ENCODE data around the gene DHX58. TPM values are rescaled to one million over a fixed set of nuclear protein-coding genes. Genes with fewer than 3 reads are reported as not detected.

Gene DHX58
- total RNA-seq, 1 experiment from 2014 or later = 9.7 TPM

DNA sequence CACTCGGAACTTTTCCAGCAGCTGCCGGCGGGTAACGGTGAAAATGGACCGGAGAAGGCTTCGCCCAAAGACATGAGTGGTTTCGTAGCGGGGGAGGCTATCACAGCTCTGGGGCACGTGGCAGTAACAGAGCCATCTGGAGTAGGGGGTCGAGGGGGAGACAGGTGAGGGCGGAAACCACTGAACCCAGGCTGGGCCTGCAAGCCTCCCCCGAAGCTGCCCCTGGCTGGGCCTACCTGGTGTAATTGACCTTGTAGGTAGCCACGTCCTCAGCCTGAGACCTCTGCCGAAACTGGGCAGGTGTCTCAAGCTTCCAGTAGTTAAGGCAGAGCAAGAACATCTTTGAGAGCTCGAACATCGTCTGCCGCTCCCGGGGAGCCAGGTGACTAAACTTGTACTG, 6.8 kb upstream of the DHX58 start:
- ATAC-seq = no peak
- H3K4me1 ChIP-seq (ENCODE audit: control insufficient read depth, insufficient read depth, low read length) = peaks cover 7% of the 10 kb centered on the region; the same call in 1 of the 2 replicates
- H3K36me3 ChIP-seq (ENCODE audit: control insufficient read depth, insufficient read depth, low read length) = no peaks in the 10 kb centered on the region
- in situ Hi-C loops (cut with HindIII; ENCODE audit: low pct_unique_long_range_greater_than_20kb, low sequenced_read_pairs) = no loop called here
- intact Hi-C loops (cut with micrococcal nuclease; ENCODE audit: unreplicated experiment) = no loop called here
- no peak overlapping the region for H3K27ac ChIP-seq (ENCODE audit: low read length)
- H3K4me3 ChIP-seq (ENCODE audit: low read depth in 2 of 2, low read length in 2 of 2) = no peak overlapping the region
- no peaks in the 10 kb centered on the region for H3K9me3 ChIP-seq (ENCODE audit: control insufficient read depth, insufficient read depth, low read depth, low read length)
- ChIA-PET POLR2A (no interaction called here), CTCF (interaction anchor here (0.6 kb wide), 1 partner anchor 9 kb away, joined by 3 read pairs; no protein-coding TSS in a partner anchor)
- TF ChIP-seq, protein P1, sequence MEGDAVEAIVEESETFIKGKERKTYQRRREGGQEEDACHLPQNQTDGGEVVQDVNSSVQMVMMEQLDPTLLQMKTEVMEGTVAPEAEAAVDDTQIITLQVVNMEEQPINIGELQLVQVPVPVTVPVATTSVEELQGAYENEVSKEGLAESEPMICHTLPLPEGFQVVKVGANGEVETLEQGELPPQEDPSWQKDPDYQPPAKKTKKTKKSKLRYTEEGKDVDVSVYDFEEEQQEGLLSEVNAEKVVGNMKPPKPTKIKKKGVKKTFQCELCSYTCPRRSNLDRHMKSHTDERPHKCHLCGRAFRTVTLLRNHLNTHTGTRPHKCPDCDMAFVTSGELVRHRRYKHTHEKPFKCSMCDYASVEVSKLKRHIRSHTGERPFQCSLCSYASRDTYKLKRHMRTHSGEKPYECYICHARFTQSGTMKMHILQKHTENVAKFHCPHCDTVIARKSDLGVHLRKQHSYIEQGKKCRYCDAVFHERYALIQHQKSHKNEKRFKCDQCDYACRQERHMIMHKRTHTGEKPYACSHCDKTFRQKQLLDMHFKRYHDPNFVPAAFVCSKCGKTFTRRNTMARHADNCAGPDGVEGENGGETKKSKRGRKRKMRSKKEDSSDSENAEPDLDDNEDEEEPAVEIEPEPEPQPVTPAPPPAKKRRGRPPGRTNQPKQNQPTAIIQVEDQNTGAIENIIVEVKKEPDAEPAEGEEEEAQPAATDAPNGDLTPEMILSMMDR (IDR thresholded peaks at IDR 0.05) = no peak
- TF ChIP-seq POLR2AphosphoS5 (IDR thresholded peaks at IDR 0.05; ENCODE audit: low read depth, low read length) (no peak), TCF7L2 (IDR thresholded peaks at IDR 0.05; ENCODE audit: low read depth, low read length) (no peak), SIN3A (IDR thresholded peaks at IDR 0.05; ENCODE audit: borderline replicate concordance, insufficient read depth, low read depth, low read length) (no peak)
- TF ChIP-seq, protein P2, sequence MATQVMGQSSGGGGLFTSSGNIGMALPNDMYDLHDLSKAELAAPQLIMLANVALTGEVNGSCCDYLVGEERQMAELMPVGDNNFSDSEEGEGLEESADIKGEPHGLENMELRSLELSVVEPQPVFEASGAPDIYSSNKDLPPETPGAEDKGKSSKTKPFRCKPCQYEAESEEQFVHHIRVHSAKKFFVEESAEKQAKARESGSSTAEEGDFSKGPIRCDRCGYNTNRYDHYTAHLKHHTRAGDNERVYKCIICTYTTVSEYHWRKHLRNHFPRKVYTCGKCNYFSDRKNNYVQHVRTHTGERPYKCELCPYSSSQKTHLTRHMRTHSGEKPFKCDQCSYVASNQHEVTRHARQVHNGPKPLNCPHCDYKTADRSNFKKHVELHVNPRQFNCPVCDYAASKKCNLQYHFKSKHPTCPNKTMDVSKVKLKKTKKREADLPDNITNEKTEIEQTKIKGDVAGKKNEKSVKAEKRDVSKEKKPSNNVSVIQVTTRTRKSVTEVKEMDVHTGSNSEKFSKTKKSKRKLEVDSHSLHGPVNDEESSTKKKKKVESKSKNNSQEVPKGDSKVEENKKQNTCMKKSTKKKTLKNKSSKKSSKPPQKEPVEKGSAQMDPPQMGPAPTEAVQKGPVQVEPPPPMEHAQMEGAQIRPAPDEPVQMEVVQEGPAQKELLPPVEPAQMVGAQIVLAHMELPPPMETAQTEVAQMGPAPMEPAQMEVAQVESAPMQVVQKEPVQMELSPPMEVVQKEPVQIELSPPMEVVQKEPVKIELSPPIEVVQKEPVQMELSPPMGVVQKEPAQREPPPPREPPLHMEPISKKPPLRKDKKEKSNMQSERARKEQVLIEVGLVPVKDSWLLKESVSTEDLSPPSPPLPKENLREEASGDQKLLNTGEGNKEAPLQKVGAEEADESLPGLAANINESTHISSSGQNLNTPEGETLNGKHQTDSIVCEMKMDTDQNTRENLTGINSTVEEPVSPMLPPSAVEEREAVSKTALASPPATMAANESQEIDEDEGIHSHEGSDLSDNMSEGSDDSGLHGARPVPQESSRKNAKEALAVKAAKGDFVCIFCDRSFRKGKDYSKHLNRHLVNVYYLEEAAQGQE (IDR thresholded peaks at IDR 0.05; ENCODE audit: insufficient read depth in 1 of 2, low read depth in 2 of 2, low read length in 1 of 2) = no peak
- BruUV-seq (replicated peaks) = no TSS peak
- DNase-seq (ENCODE audit: low read depth, low spot score) = no peak
- H3K27me3 ChIP-seq (ENCODE audit: control insufficient read depth, insufficient read depth, low read length) = no peaks in the 10 kb centered on the region

DNA sequence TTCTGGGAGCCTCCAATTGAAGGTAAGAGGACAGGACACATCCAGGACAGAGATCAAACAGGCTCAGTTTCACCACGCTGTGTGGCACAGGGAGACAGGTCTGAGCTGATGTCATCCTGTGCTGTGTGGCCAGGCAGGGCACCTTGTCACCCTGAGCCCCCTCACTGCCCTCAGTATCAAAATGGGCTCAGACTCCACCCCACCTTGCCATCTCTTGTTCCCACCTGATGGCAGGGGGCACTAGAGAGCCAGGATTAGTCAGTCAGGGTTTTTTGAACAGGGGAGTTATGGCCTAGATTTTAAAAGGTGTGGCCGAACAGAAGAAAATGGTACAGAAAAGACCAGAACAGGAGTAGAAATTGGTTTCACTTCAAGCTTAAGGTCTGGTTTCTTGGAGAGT, 6.0 kb upstream of the DHX58 start:
- no peaks in the 10 kb centered on the region for H3K36me3 ChIP-seq (ENCODE audit: control insufficient read depth, insufficient read depth, low read length)
- H3K4me1 ChIP-seq (ENCODE audit: control insufficient read depth, insufficient read depth, low read length) = peaks cover 7% of the 10 kb centered on the region; the same call in 1 of the 2 replicates
- no peak for ATAC-seq
- no peak overlapping the region for H3K4me3 ChIP-seq (ENCODE audit: low read depth in 2 of 2, low read length in 2 of 2)
- H3K9me3 ChIP-seq (ENCODE audit: control insufficient read depth, insufficient read depth, low read depth, low read length) = no peaks in the 10 kb centered on the region
- no peaks in the 10 kb centered on the region for H3K27me3 ChIP-seq (ENCODE audit: control insufficient read depth, insufficient read depth, low read length)
- intact Hi-C loops (cut with micrococcal nuclease; ENCODE audit: unreplicated experiment) (no loop called here), in situ Hi-C loops (cut with HindIII; ENCODE audit: low pct_unique_long_range_greater_than_20kb, low sequenced_read_pairs) (no loop called here)
- CTCF ChIA-PET = interaction anchor here (0.7 kb wide), 1 partner anchor 152 kb away, joined by 3 read pairs; no protein-coding TSS in a partner anchor
- DNase-seq (ENCODE audit: low read depth, low spot score) = no peak
- BruUV-seq (replicated peaks) = no TSS peak
- POLR2A ChIA-PET = no interaction called here
- H3K27ac ChIP-seq (ENCODE audit: low read length) = no peak overlapping the region
- no peak for TF ChIP-seq TCF7L2 (IDR thresholded peaks at IDR 0.05; ENCODE audit: low read depth, low read length)
- TF ChIP-seq, protein P2 (IDR thresholded peaks at IDR 0.05; ENCODE audit: insufficient read depth in 1 of 2, low read depth in 2 of 2, low read length in 1 of 2) = no peak
- no peak for TF ChIP-seq SIN3A (IDR thresholded peaks at IDR 0.05; ENCODE audit: borderline replicate concordance, insufficient read depth, low read depth, low read length)
- TF ChIP-seq, protein P1 (IDR thresholded peaks at IDR 0.05) = peak; percentile 65
- TF ChIP-seq POLR2AphosphoS5 (IDR thresholded peaks at IDR 0.05; ENCODE audit: low read depth, low read length) = no peak
